DOHH2 (cell line): ENCODE data around the gene TPRG1L.
A peak's percentile ranks its signal among the peaks of the same experiment; 100 is the strongest.

Experiments
- H3F3A ChIP-seq: fragments of 200-600 bp; sonication (generic), shearing (Covaris generic); 2 replicates; pipeline ENCODE4 v1.6.0; 2016; ENCODE audit warnings: antibody characterized with exemption, mild to moderate bottlenecking; ENCODE audit not compliant: control insufficient read depth, insufficient read depth
- H3K27ac ChIP-seq: fragments of 200-600 bp; sonication (generic); 2 replicates; pipeline ENCODE4 v1.5.1; 2014; ENCODE audit warnings: low read depth, mild to moderate bottlenecking, low read length, moderate library complexity
- H3K27me3 ChIP-seq: fragments of 200-600 bp; sonication (generic); 2 replicates; pipeline ENCODE4 v1.6.1; 2014; ENCODE audit warnings: mild to moderate bottlenecking, low read length, mixed read lengths; ENCODE audit not compliant: control insufficient read depth
- H3K36me3 ChIP-seq: fragments of 200-600 bp; sonication (generic); 2 replicates; pipeline ENCODE4 v1.6.1; 2014; ENCODE audit warnings: mild to moderate bottlenecking, low read length, moderate library complexity, mixed read lengths; ENCODE audit not compliant: control insufficient read depth
- H3K4me1 ChIP-seq: fragments of 200-600 bp; sonication (generic); 2 replicates; pipeline ENCODE4 v1.6.1; 2014; ENCODE audit warnings: mild to moderate bottlenecking, low read length, mixed read lengths; ENCODE audit not compliant: control insufficient read depth
- H3K4me2 ChIP-seq: fragments of 200-600 bp; sonication (generic); 2 replicates; pipeline ENCODE4 v1.6.0; 2014; ENCODE audit warnings: mild to moderate bottlenecking, low read length, moderate library complexity
- H3K4me3 ChIP-seq: fragments of 200-600 bp; sonication (generic); 2 replicates; pipeline ENCODE4 v1.5.1; 2014; ENCODE audit warnings: mild to moderate bottlenecking, low read length, mixed read lengths
- H3K79me2 ChIP-seq: fragments of 200-600 bp; sonication (generic); 2 replicates; pipeline ENCODE4 v1.6.1; 2014; ENCODE audit warnings: mild to moderate bottlenecking, low read length, mixed read lengths; ENCODE audit not compliant: control insufficient read depth
- H3K9me2 ChIP-seq: fragments of 200-600 bp; sonication (generic); replicated peaks from 2 replicates; pipeline ENCODE4 v1.6.1; 2014; ENCODE audit warnings: mild to moderate bottlenecking, low read length, mixed read lengths; ENCODE audit not compliant: control insufficient read depth
- H3K9me3 ChIP-seq: fragments of 200-600 bp; sonication (generic); 2 replicates; pipeline ENCODE4 v1.6.1; 2014; ENCODE audit warnings: antibody characterized with exemption, low read length, mixed read lengths; ENCODE audit not compliant: control insufficient read depth, insufficient read depth
- H4K20me1 ChIP-seq: fragments of 200-600 bp; sonication (generic); 2 replicates; pipeline ENCODE4 v1.6.0; 2014; ENCODE audit warnings: low read depth, mild to moderate bottlenecking, antibody characterized with exemption, low read length, moderate library complexity; ENCODE audit not compliant: control insufficient read depth, insufficient read depth
- EZH2phosphoT487 ChIP-seq: fragments of 200-600 bp; sonication (generic); IDR thresholded peaks from 2 replicates; pipeline ENCODE4 v1.6.1; 2017; ENCODE audit warnings: borderline replicate concordance, mild to moderate bottlenecking, antibody characterized with exemption, low read length, moderate library complexity, mixed read lengths
- TF ChIP-seq, protein P1 (sequence below): fragments of 200-600 bp; sonication (generic); IDR thresholded peaks from one replicate; pipeline ENCODE4 v1.5.1; 2014; ENCODE audit warnings: antibody characterized with exemption, mild to moderate bottlenecking, low read depth, low read length; ENCODE audit not compliant: poor library complexity, severe bottlenecking

TPRG1L gene

DNA sequence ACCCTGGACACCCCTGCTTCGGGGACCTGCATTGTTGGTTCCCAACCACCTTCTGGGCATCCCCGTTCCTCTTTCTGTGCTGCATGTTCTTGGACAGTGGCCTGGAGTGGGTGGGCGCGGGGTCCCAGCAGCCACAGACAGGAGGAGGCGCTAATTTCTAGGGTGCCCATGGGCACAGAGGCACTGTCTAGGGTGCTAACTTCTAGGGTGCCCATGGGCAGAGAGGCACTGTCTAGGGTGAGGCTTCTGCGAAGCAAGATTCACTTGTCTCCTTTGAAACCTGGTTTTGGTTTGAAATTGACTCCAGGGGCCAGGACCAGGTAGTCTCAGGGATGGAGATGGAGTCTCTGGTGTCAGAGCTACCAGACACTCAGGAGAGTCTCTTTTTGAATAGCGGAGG, 12.7 kb upstream of the TPRG1L start:
- Histone ChIP-seq H3K9me3 (no peaks in the 10 kb centered on the region), H3K27ac (no peak overlapping the region)

DNA sequence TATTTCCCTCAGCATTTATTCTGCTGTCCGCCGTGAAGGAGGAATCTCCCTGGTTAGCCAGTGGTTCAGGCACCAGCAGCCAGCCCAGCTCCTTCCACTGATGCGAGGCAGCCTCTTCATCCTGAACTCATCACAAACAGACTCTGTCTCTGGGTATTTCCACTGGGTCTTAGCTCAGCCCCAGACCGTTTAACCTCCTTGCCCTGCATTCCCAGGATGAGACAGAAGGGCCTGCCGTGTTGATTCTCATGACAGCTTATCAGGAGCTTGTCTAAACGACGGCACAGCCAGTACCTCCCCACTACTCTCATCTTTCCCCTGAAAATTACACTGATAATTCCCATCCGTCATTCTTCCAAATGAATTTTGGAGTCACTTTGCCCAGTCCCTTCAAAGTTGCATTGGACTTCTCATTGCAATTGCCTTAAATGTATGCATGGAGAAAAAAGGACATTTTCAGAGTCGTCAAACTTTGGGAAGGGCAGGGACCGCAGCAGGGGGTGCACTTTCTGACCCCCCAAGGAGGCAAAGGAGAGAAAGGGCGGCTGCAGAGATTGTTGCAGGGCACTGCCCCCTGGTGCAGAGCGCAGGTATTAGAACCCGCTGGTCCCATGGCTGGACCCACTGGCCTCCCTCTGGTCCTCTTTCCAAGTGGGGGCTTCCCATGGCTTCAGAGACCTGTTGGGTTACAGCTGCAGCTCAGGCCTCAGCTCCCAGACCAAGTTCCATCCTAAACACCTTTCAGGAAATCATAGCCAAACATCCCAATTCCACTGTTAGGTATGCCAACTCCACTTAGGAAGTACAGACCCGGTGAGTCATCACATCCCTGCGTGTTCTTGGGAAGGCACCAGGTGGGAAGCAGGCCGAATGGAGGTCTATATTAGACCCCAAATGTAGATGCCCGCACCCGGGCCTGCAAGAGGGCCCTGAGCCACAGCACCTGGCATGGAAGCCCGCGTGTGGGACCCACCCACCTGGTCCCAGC, 9.8 kb upstream of the TPRG1L start:
- H3K36me3 ChIP-seq, result no peaks in the 10 kb centered on the region

More for the DNA sequence above, 12.7 kb upstream of the TPRG1L start:
- peaks cover 13% of the 10 kb centered on the region for H3K4me1 ChIP-seq
- H3F3A ChIP-seq, result 0 out of 2 replicates have a peak, but pooled peaks cover 2% of the 10 kb centered on the region
- H3K36me3 ChIP-seq, result no peaks in the 10 kb centered on the region
- H3K4me2 ChIP-seq, result no peak overlapping the region; the same call in 1 of the 2 replicates
- no peaks in the 10 kb centered on the region for H3K9me2 ChIP-seq
- H3K27me3 ChIP-seq, result peaks cover 53% of the 10 kb centered on the region
- TF ChIP-seq, protein P1, sequence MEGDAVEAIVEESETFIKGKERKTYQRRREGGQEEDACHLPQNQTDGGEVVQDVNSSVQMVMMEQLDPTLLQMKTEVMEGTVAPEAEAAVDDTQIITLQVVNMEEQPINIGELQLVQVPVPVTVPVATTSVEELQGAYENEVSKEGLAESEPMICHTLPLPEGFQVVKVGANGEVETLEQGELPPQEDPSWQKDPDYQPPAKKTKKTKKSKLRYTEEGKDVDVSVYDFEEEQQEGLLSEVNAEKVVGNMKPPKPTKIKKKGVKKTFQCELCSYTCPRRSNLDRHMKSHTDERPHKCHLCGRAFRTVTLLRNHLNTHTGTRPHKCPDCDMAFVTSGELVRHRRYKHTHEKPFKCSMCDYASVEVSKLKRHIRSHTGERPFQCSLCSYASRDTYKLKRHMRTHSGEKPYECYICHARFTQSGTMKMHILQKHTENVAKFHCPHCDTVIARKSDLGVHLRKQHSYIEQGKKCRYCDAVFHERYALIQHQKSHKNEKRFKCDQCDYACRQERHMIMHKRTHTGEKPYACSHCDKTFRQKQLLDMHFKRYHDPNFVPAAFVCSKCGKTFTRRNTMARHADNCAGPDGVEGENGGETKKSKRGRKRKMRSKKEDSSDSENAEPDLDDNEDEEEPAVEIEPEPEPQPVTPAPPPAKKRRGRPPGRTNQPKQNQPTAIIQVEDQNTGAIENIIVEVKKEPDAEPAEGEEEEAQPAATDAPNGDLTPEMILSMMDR, result no peak
- TF ChIP-seq EZH2phosphoT487, result no peak
- no peaks in the 10 kb centered on the region for H4K20me1 ChIP-seq
- H3K79me2 ChIP-seq, result no peaks in the 10 kb centered on the region
- H3K4me3 ChIP-seq, result no peak overlapping the region

GRCh38 chr1:3616861-3617260, 8.0 kb upstream of the TPRG1L start:
- no peaks in the 10 kb centered on the region for H4K20me1 ChIP-seq
- no peaks in the 10 kb centered on the region for H3K79me2 ChIP-seq
- no peaks in the 10 kb centered on the region for H3K9me3 ChIP-seq
- no peak for TF ChIP-seq EZH2phosphoT487
- TF ChIP-seq, protein P1, result no peak
- no peak overlapping the region for H3K4me3 ChIP-seq
- H3F3A ChIP-seq, result 0 out of 2 replicates have a peak, but pooled peaks cover 2% of the 10 kb centered on the region
- no peak overlapping the region for H3K4me2 ChIP-seq
- no peaks in the 10 kb centered on the region for H3K9me2 ChIP-seq
- H3K27ac ChIP-seq, result no peak overlapping the region
- H3K4me1 ChIP-seq, result peaks cover 3% of the 10 kb centered on the region; the same call in 1 of the 2 replicates
- H3K27me3 ChIP-seq, result peaks cover 30% of the 10 kb centered on the region
- no peaks in the 10 kb centered on the region for H3K36me3 ChIP-seq

More for the DNA sequence above, 9.8 kb upstream of the TPRG1L start:
- H3K9me2 ChIP-seq, result no peaks in the 10 kb centered on the region
- no peak overlapping the region for H3K4me2 ChIP-seq
- H3F3A ChIP-seq, result 0 out of 2 replicates have a peak, but pooled peaks cover 2% of the 10 kb centered on the region
- H3K27me3 ChIP-seq, result peaks cover 45% of the 10 kb centered on the region
- no peaks in the 10 kb centered on the region for H3K79me2 ChIP-seq
- H3K9me3 ChIP-seq, result no peaks in the 10 kb centered on the region
- TF ChIP-seq EZH2phosphoT487, result no peak
- TF ChIP-seq, protein P1, result peak; percentile 75
- H3K4me1 ChIP-seq, result peaks cover 16% of the 10 kb centered on the region
- H3K4me3 ChIP-seq, result no peak overlapping the region
- H4K20me1 ChIP-seq, result no peaks in the 10 kb centered on the region
- no peak overlapping the region for H3K27ac ChIP-seq
